HepG2 (cell line): ENCODE measurements around the gene LANCL1. TPM values are rescaled to one million over a fixed set of nuclear protein-coding genes. Genes with fewer than 3 reads are reported as not detected.
A peak's percentile ranks its signal among the peaks of the same experiment; 100 is the strongest.

Experiments
- DMAP1 ChIP-seq: IDR thresholded peaks from 2 replicates; pipeline ENCODE4 v1.6.1; 2016
- DNMT3B ChIP-seq: conservative IDR thresholded peaks from 2 replicates; pipeline ENCODE4 v1.6.1; 2016; ENCODE audit warnings: missing biosample characterization, control low read depth
- DZIP1 ChIP-seq: sonication (generic); formaldehyde crosslinking; IDR thresholded peaks from 2 replicates; pipeline ENCODE4 v1.5.0; 2020; ENCODE audit warnings: mild to moderate bottlenecking, missing genetic modification reagents
- NFAT5 ChIP-seq: sonication (generic); formaldehyde crosslinking; IDR thresholded peaks from 2 replicates; pipeline ENCODE4 v1.4.0; 2020; ENCODE audit warnings: missing genetic modification reagents
- SOX6 ChIP-seq, 2 experiments: fragments of 450-650 bp in 1 of 2; sonication (generic) in 1 of 2; formaldehyde crosslinking in 1 of 2; IDR thresholded peaks; 2 replicates each; pipeline versions ENCODE4 v1.4.0 to v1.6.1; 2017 to 2020; ENCODE audit warnings: antibody characterized with exemption in 1 of 2, mild to moderate bottlenecking in 1 of 2, missing genetic modification reagents in 1 of 2
- TFDP1 ChIP-seq: IDR thresholded peaks from 2 replicates; pipeline ENCODE4 v1.6.1; 2016; ENCODE audit warnings: missing compliant biosample characterization, missing genetic modification reagents, borderline replicate concordance
- TRAFD1 ChIP-seq: sonication (generic); formaldehyde crosslinking; IDR thresholded peaks from 2 replicates; pipeline ENCODE4 v1.5.1; 2020; ENCODE audit warnings: missing genetic modification reagents, mild to moderate bottlenecking, borderline replicate concordance
- ZBTB33 ChIP-seq: sonication (generic); formaldehyde crosslinking; IDR thresholded peaks from 2 replicates; pipeline ENCODE4 v1.4.0; 2020; ENCODE audit warnings: missing genetic modification reagents
- ZBTB43 ChIP-seq: sonication (generic); formaldehyde crosslinking; conservative IDR thresholded peaks from 2 replicates; pipeline ENCODE4 v1.4.0; 2020; ENCODE audit warnings: missing genetic modification reagents
- ZNF558 ChIP-seq: sonication (generic); formaldehyde crosslinking; IDR thresholded peaks from 2 replicates; pipeline ENCODE4 v1.9.0; 2022; ENCODE audit warnings: mild to moderate bottlenecking, missing genetic modification reagents, borderline replicate concordance
- polyA plus RNA-seq, 8 experiments: library from polyadenylated mRNA; depleted of rRNA in 3 of 8; stranded (reverse) in 7 of 8; unstranded in 1 of 8; fragments of >200 nt; fragmentation: Illumina TruSeq in 4 of 8; extraction: Trizol in 4 of 8; gene quantifications; 2 replicates each; pipeline versions ENCODE4 v1.2.1 to v1.2.3, GENCODE V29; 2011 to 2016; ENCODE audit warnings: low read depth in 4 of 8, missing spikeins in 1 of 8, mixed read lengths in 1 of 8; ENCODE audit not compliant: insufficient read depth in 1 of 8
- total RNA-seq, 5 experiments: library from RNA; depleted of rRNA; stranded (reverse); fragments of >200 nt; fragmentation: Illumina TruSeq; extraction: Trizol; gene quantifications; 2 replicates each; pipeline ENCODE4 v1.2.3, GENCODE V29; 2016; ENCODE audit warnings: low read depth in 1 of 5

Gene LANCL1
- total and polyA plus RNA-seq, 2 of the 13 experiments (the other 11 are each of a cell fraction or from before 2014, with no cell fraction given) = 53.5 to 67.7 TPM

- peak; percentile 82; the same call in 1 of the 2 replicates for TF ChIP-seq DZIP1
- peak; percentile 83; the same call in 1 of the 2 replicates for TF ChIP-seq DMAP1 (CRISPR knock-in tag)
- TF ChIP-seq TRAFD1 (CRISPR knock-in tag) = 0 out of 2 replicates have a peak, but pooled peaks have one; percentile 69
- peak; percentile 87 for TF ChIP-seq NFAT5 (CRISPR knock-in tag)
- peak; percentile 81 for TF ChIP-seq ZNF558 (CRISPR knock-in tag)
- TF ChIP-seq SOX6 (IDR thresholded peaks at IDR 0.05) = no peak
- TF ChIP-seq SOX6 (CRISPR knock-in tag; IDR thresholded peaks at IDR 0.05) = peak; percentile 74
- peak; percentile 85; the same call in 1 of the 2 replicates for TF ChIP-seq DNMT3B (CRISPR knock-in tag)
- TF ChIP-seq TFDP1 (CRISPR knock-in tag) = peak; percentile 72; the same call in 1 of the 2 replicates
- no peak for TF ChIP-seq ZBTB33 (CRISPR knock-in tag)
- no peak; the same call in 1 of the 2 replicates for TF ChIP-seq ZBTB43 (CRISPR knock-in tag)
Observed at GRCh38 chr2:210476194-210477128, at the start of gene LANCL1 (continued).
